ENCODE measurements around the gene SECISBP2.

- TF ChIP-seq CTCF (IDR thresholded peaks at IDR 0.05) (no peak), POLR2A (IDR thresholded peaks at IDR 0.05) (no peak)
These were observed 40.7 kb downstream of the SECISBP2 start for GRCh38 chr9:89358985-89359384.

Measured in Peyer's patch (tissue), 4 donors.